Osteoblast (primary cell): ENCODE data around the gene ARHGAP6. TPM values are rescaled to one million over a fixed set of nuclear protein-coding genes. Genes with fewer than 3 reads are reported as not detected.

Experiments used
- DNase-seq: peaks from one replicate; pipeline ENCODE4 v3.0.0; 2011; ENCODE audit warnings: low spot score, mixed read lengths; ENCODE audit not compliant: insufficient read length; ENCODE audit errors: missing footprints
- H2AFZ ChIP-seq: 2 replicates; pipeline ENCODE4 v1.6.0; 2011; ENCODE audit warnings: mild to moderate bottlenecking, low read length
- H3K27ac ChIP-seq: 2 replicates; pipeline ENCODE4 v1.5.1; 2011; ENCODE audit warnings: mild to moderate bottlenecking, low read depth, low read length, moderate library complexity
- H3K27me3 ChIP-seq: 2 replicates; pipeline ENCODE4 v1.6.0; 2012; ENCODE audit warnings: mild to moderate bottlenecking, control low read depth, inconsistent platforms, low read length, moderate library complexity; ENCODE audit not compliant: insufficient read depth
- H3K36me3 ChIP-seq: 2 replicates; pipeline ENCODE4 v1.5.1; 2011; ENCODE audit warnings: mild to moderate bottlenecking, low read length, control low read depth, moderate library complexity; ENCODE audit not compliant: insufficient read depth
- H3K4me1 ChIP-seq: 2 replicates; pipeline ENCODE4 v1.5.1; 2011; ENCODE audit warnings: mild to moderate bottlenecking, low read length, control low read depth, moderate library complexity; ENCODE audit not compliant: insufficient read depth
- H3K4me2 ChIP-seq: 2 replicates; pipeline ENCODE4 v1.6.0; 2011; ENCODE audit warnings: mild to moderate bottlenecking, low read length; ENCODE audit not compliant: insufficient read depth
- H3K4me3 ChIP-seq: fragments of 200-600 bp; sonication (generic); 3 replicates; pipeline ENCODE4 v1.5.1; 2012; ENCODE audit warnings: mild to moderate bottlenecking, low read length, inconsistent platforms; ENCODE audit not compliant: insufficient read depth
- H3K79me2 ChIP-seq: 2 replicates; pipeline ENCODE4 v1.6.0; 2012; ENCODE audit warnings: mild to moderate bottlenecking, low read length, control low read depth, inconsistent platforms; ENCODE audit not compliant: insufficient read depth
- H3K9me3 ChIP-seq: 2 replicates; pipeline ENCODE4 v1.5.1; 2011; ENCODE audit warnings: low read depth, low read length, control low read depth
- H4K20me1 ChIP-seq: 2 replicates; pipeline ENCODE4 v1.6.0; 2012; ENCODE audit warnings: mild to moderate bottlenecking, low read length, control low read depth; ENCODE audit not compliant: insufficient read depth
- total RNA-seq: library from RNA; depleted of rRNA; stranded (reverse); fragments of >200 nt; gene quantifications from 2 replicates; pipeline ENCODE4 v1.2.3, GENCODE V29; 2012
- TF ChIP-seq, protein P1 (sequence below): IDR thresholded peaks from 2 replicates; pipeline ENCODE4 v1.5.1; 2011; ENCODE audit warnings: mild to moderate bottlenecking, low read depth, low read length, moderate library complexity; ENCODE audit errors: extremely low read depth

ARHGAP6 gene
- total RNA-seq, 1 donor, result 2.2 TPM

DNA sequence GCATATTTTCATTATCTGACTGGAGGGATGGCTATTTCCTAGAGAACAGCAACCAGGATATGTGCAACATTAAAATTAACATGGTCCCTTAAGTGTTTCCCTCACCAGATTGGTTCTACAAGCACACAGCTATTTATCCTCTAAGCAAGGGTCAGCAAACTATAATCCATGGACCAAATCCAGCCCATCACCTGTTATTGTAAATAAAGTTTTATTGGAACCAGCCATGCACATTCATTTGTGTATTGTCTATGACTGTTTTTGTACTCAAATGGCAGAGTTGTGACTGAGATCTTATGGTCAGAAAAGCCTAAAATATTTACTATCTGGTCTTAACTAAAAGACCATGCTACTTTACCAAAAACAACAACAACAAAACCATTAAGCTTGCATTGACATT is 294.6 kb downstream of the ARHGAP6 start:
- H3K36me3 ChIP-seq, result no peaks in the 10 kb centered on the region
- TF ChIP-seq, protein P1, sequence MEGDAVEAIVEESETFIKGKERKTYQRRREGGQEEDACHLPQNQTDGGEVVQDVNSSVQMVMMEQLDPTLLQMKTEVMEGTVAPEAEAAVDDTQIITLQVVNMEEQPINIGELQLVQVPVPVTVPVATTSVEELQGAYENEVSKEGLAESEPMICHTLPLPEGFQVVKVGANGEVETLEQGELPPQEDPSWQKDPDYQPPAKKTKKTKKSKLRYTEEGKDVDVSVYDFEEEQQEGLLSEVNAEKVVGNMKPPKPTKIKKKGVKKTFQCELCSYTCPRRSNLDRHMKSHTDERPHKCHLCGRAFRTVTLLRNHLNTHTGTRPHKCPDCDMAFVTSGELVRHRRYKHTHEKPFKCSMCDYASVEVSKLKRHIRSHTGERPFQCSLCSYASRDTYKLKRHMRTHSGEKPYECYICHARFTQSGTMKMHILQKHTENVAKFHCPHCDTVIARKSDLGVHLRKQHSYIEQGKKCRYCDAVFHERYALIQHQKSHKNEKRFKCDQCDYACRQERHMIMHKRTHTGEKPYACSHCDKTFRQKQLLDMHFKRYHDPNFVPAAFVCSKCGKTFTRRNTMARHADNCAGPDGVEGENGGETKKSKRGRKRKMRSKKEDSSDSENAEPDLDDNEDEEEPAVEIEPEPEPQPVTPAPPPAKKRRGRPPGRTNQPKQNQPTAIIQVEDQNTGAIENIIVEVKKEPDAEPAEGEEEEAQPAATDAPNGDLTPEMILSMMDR, result no peak

DNA sequence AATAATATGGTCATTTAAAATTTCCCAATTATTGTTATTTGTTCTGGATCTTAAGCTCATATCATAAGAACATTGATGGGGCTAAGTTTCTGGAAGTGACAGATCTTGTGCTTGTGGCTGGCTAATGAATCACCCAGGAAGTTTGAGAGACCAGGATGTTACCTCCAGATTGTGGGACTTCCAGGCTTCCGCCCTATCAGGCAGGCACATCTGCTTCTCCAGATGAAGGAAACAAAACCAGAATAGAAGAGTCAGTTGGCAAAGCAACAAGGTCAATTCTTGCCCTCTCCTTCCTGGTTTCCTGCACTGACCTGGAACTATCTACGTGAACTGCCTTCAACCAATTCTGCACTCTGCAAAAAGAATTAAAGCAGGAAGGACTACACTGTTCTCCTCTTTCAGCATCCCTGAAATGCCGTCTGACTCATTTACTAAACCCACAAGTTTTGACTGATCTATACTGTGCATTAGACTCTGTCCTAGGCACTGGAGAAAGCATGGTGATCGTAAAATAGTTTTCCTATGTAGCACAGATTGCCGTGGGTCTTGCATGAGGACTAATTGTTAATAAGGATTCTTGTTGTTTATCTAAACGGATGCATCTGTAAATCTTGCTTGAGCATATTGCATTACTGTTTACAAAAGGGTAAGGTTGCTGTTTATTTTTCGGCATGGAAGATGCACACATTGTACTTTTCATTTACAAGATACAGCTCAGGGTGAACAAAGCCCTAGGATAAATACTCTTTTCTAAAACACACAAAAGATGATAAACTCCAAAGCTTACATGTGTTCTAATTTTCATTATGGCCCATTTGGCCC is 297.9 kb downstream of the ARHGAP6 start:
- TF ChIP-seq, protein P1, result no peak
- Histone ChIP-seq H3K9me3 (no peaks in the 10 kb centered on the region), H3K79me2 (no peaks in the 10 kb centered on the region), H3K4me1 (no peaks in the 10 kb centered on the region), H4K20me1 (no peaks in the 10 kb centered on the region), H2AFZ (no peak overlapping the region), H3K4me2 (no peak overlapping the region), H3K27ac (no peak overlapping the region), H3K36me3 (no peaks in the 10 kb centered on the region), H3K27me3 (no peaks in the 10 kb centered on the region), H3K4me3 (no peak overlapping the region)
- no peak for DNase-seq

More for the DNA sequence above, 294.6 kb downstream of the ARHGAP6 start:
- Histone ChIP-seq H3K27ac (no peak overlapping the region), H3K4me1 (no peaks in the 10 kb centered on the region), H4K20me1 (no peaks in the 10 kb centered on the region), H2AFZ (no peak overlapping the region), H3K27me3 (no peaks in the 10 kb centered on the region), H3K79me2 (no peaks in the 10 kb centered on the region), H3K4me3 (no peak overlapping the region), H3K4me2 (no peak overlapping the region), H3K9me3 (no peaks in the 10 kb centered on the region)
- no peak for DNase-seq

DNA sequence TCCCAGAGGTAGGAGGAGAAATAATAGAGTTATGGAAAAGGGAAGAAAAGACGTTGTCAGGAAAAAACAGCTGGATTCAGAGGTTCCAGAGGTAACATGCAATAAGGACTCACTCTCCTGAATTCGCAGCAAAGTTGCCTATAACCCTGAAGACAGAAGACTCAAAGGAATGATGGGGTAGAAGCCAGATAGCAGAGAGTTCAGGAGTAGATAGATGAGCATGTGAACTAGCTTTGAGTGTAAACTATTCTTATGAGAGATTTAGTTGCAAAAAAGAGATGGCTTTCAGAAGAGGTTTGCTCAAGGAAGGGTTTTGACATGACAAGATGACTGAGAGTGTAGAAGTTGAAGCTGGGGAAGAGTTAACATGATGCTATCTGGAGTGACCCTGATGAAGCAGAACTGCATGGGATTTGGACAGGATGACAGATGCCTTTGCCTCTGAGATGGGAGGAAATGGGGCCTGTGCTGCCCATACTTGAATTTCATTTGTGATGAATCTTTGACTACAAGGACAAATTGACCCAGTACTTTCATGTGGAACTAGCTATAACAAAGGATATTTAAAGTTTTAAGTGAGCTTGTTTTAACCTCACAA is 298.6 kb downstream of the ARHGAP6 start:
- H3K36me3 ChIP-seq, result no peaks in the 10 kb centered on the region
- no peaks in the 10 kb centered on the region for H3K79me2 ChIP-seq
- no peak overlapping the region for H3K4me2 ChIP-seq
- H2AFZ ChIP-seq, result no peak overlapping the region
- H3K9me3 ChIP-seq, result no peaks in the 10 kb centered on the region
- TF ChIP-seq, protein P1, result no peak
- H3K4me3 ChIP-seq, result no peak overlapping the region
- no peaks in the 10 kb centered on the region for H4K20me1 ChIP-seq
- H3K27ac ChIP-seq, result no peak overlapping the region
- H3K4me1 ChIP-seq, result no peaks in the 10 kb centered on the region
- no peak for DNase-seq
- no peaks in the 10 kb centered on the region for H3K27me3 ChIP-seq

DNA sequence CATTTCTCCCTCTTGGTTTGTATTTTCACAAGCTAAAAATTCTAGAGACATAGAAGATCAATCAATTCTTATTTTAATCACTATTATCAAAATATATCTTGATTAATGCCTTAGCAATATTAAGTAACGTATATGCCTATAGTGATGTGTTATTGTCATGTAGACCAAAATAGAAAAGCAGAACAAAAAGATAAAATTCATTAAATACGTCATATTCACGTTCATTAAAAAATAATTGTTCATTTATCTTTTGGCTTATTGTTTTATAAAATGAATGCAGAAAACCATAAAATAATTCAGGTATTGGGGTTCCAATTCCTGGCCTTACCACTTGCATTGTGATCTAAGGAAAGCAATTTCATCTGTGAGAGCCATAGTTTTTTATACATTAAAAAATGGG is 300.3 kb downstream of the ARHGAP6 start:
- Histone ChIP-seq H3K27me3 (no peaks in the 10 kb centered on the region), H3K4me3 (no peak overlapping the region), H3K4me1 (no peaks in the 10 kb centered on the region), H3K27ac (no peak overlapping the region), H4K20me1 (no peaks in the 10 kb centered on the region), H3K36me3 (no peaks in the 10 kb centered on the region), H3K4me2 (no peak overlapping the region), H3K79me2 (no peaks in the 10 kb centered on the region), H2AFZ (no peak overlapping the region), H3K9me3 (no peaks in the 10 kb centered on the region)
- TF ChIP-seq, protein P1, result no peak
- no peak for DNase-seq
